Endothelial cell of coronary artery (primary cell): ENCODE data around the gene DEFB116. TPM values are rescaled to one million over a fixed set of nuclear protein-coding genes. Genes with fewer than 3 reads are reported as not detected.

Experiments used
- total RNA-seq: library from RNA; depleted of rRNA; stranded (reverse); fragments of >200 nt; gene quantifications from 2 replicates; pipeline ENCODE4 v1.2.3, GENCODE V29; 2014

DEFB116 gene
- total RNA-seq = not detected in 2 replicates

GRCh38 chr20:31308535-31309162 is at the start of gene DEFB116:
Gene DEFB116 (minus strand): TSS chr20:31308585. CDS start chr20:31308585, 0 bp downstream.

GRCh38 chr20:31257364-31257763 is 51.0 kb downstream of the DEFB116 start, which contains the start of gene DEFB115:
Gene DEFB115 (plus strand): TSS chr20:31257664. CDS start chr20:31257664, 0 bp downstream.

Other genes starting within 250 kb of the DEFB116 start
- gene DEFB115, start 50.9 kb downstream of the DEFB116 start, total RNA-seq = not detected in 2 replicates
- gene DEFB118, start 60.0 kb upstream of the DEFB116 start, total RNA-seq = not detected in 2 replicates
- not detected in 2 replicates for gene DEFB119, start 82.0 kb upstream of the DEFB116 start, total RNA-seq
- gene DEFB121, start 97.6 kb upstream of the DEFB116 start, total RNA-seq = not detected in 2 replicates
- gene DEFB123, start 132.0 kb upstream of the DEFB116 start, total RNA-seq = not detected in 2 replicates
- gene DEFB124, start 166.5 kb upstream of the DEFB116 start, total RNA-seq = not detected in 2 replicates
- gene REM1, start 166.7 kb upstream of the DEFB116 start, total RNA-seq = 0.09 and 0.18 TPM in 2 replicates
- 46.3 and 61.7 TPM in 2 replicates for gene HM13, start 205.9 kb upstream of the DEFB116 start, total RNA-seq